DLD1 (cell line): ENCODE results near the gene CDK19.

Experiments used
- in situ Hi-C: cut with HindIII; loops from 2 replicates; pipeline ENCODE4 v1.10.0; 2017; ENCODE audit warnings: low sequenced_read_pairs

Gene CDK19

DNA sequence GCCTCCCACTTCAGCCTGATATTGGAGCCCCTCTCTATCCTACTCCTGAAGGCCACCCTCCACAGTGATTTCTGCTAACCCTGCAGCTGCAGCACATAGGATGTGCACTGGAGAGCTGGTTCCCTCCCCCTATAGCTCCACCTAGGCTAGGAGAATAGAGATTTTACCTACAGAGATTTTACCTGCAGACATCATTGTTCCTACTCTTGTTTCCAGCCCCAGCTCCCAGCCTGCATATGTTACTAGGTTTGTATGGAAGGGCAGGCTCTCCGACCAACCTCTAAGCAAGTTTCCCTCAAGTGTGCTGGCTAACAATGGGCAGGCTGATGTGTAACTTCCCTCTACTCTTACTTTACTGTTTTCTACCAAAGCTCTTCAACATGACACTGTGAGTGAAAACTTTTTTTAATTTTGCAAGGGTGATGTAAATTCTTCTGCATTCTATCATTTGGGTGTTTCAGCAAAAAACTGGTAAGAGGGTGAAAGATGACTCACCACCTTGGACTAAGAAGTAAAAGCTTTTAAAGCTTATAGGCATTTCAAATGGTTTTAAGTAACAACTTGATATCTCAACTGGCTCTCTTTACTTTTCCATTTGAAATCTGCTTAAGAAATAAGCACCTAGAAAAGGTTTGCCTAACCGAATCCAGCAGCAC, 106.8 kb downstream of the CDK19 start:
- in situ Hi-C loops = no loop called here

DNA sequence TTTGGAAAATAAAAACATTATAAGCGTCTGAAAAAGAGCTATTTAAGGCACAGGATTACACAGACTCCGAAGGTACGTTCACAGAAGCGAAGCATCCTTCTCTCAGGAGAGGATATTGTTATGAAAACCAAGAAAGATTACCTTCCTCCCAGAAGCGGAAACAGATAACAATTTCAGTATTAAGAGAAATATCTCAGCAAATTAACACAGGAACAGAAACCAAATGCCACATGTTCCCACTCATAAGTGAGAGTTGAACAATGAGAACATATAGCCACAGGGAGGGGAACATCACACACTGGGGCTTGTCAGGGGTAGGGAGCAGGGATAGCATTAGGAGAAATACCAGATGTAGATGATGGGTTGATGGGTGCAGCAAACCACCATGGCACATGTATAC, 109.7 kb downstream of the CDK19 start:
- in situ Hi-C loops = no loop called here

DNA sequence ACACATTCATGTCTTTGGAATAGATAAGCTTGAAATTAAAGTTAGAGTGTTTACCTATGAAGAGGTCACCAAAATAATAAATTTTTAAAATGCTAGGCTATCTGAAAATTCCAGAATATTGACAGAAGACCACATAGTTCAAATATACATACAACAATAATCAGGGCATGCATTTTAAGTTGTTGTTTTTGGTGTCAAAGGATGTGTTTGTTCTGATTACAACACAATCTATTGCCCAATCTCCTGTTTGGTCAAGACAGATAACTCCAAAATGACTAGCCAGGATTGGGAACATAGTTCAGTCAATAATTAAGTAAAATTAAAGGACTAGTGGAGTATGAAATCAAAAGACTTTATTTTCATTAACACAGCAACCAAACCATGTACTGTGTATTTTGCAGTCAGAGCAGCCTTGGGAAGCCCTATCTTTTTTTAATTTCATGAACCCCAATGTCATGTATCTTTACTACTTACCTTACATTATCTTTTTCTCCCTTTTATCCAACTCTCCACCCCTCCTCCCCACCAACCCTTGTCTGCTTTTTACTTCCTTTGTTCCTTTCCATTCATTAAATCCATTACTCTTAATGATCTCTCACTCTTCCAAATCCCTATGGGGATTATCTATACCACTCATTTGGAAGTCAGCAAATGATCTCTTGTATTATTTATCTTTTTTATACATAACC, 111.2 kb downstream of the CDK19 start:
- in situ Hi-C loops = no loop called here

DNA sequence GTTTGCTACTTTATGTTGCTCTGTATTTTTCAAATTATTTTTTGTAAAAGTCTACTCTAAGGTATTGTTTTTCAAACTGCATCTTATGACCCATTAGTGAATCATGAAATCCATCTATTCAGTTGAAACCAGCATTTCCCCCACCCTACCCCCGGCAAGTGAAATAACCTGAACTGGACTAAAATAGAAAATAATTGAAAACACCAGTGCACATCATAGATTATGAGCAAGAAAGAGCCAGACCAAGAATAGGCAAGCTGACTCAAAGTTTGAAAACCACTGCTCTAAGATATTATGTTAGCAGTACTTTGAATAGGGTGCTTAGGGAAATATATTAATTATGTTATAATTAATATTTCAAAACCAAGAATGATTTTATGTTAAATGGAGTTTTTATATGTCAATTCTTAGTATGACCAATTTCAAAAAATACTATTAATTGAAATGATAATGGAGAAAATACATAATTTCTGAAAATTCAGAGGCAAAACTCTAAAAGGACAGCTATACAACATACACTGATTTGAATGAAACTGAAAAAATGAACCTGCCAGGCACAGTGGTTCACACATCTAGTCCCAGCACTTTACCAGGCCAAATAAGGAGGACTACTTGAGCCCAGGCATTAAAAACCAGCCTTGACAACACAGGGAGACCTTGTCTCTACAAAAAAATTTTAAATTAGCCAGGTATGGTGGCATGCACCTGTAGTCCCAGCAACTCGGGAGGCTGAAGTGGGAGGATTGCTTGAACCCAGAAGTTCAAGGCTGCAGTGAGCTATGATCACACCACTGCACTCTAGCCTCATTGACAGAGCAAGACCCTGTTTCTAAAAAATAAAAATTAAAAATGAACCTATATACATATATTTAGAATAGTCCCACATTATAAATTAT, 112.0 kb downstream of the CDK19 start:
- in situ Hi-C loops = no loop called here

DNA sequence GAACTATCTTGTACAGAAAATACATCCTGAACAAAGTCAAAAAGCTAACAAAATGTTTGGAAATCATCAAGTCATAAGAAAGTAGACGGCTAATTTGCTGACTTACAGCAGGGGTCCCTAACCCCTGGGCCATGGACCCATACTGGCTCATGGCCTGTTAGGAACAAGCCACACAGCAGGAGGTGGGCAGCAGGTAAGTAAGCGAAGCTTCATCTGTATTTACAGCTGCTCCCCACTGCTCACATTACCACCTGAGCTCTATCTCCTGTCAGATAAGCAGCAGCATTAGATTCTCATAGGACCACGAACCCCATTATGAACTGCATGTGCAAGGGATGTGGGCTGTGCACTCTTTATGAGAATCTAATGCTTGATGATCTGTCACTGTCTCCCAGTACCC, 115.5 kb downstream of the CDK19 start:
- in situ Hi-C loops = loop anchor here (25.0 kb wide), 1 partner anchor 263 kb away; the partner anchor contains the start of gene GTF3C6

DNA sequence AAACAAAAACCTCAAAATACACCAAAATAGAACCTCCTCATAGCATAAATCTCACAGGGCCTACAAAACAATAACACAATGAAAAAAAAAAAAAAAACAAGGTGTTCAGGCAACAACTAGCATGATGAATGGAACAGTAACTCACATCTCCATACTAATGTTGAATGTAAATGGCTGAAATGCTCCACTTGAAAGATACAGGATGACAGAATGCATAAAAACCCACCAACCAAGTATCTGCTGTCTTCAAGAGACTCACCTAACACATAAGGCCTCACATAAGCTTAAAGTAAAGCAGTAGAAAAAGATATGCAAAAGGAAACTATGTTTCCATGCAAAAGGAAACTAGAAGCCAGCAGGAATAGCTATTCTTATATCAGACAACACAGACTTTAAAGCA, 121.3 kb downstream of the CDK19 start:
- in situ Hi-C loops = loop anchor here (25.0 kb wide), 1 partner anchor 268 kb away; the partner anchor contains the start of gene GTF3C6

DNA sequence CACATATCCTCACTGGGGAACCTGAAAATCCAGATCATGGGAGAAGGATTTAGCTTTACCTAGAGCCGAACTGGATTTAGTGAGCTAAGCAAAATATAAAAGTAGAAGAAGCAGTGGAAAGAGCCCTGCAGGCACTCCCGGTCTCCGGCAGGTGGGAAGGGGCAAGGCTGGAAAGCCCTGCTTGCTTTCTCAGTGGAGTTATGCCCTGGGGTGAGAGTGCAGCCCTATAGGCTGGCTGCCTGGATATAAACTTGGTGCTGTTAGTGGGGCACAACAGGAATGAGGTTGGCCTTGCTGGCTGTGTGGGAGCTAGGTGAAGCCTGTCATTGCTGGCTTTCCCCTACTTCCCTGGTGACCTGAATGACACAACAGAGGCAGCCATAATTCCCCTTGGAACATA, 122.0 kb downstream of the CDK19 start:
- in situ Hi-C loops = loop anchor here (25.0 kb wide), 1 partner anchor 269 kb away; the partner anchor contains the start of gene GTF3C6

DNA sequence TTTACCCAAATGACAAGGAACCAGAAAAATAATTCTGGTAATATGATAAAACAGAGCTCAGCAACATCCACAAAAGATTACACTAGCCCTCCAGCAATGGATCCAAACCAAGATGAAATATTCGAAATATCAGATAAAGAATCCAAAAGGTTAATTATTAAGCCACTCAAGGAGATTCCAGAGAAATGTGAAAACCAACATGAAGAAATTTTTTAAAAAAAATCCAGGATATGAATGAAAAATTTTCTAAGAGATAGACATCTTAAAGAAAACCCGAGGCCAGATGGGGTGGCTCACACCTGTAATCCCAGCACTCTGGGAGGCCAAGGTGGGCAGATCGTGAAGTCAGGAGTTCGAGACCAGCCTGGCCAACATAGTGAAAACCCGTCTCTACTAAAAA, 124.4 kb downstream of the CDK19 start:
- in situ Hi-C loops = loop anchor here (25.0 kb wide), 1 partner anchor 271 kb away; the partner anchor contains the start of gene GTF3C6

DNA sequence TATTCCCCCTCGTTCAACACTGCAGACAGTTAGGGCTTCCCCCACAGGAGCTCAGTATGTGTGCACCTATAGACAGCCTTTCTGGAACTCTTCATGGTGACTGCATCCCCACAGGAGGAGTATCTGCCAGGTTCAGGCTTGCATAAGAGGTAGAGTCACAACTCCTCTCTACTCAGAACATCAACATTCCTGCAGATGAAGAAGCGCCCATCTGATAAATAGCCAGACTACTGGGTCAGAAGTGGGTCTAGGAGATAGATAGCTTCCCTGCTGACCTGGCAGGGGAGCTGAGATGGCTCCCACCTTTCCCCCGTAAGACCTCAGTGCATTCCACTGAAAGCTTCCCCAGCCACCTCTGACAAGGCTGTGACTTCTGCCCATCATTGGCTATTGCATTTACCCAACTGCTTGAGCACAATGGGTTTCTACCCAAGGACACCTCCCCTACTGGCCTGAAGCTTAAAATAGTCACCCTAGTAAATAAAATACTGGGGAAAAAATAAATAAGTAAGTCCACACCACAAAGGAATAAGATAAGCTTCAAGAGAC, 125.1 kb downstream of the CDK19 start:
- in situ Hi-C loops = loop anchor here (25.0 kb wide), 1 partner anchor 272 kb away; the partner anchor contains the start of gene GTF3C6

DNA sequence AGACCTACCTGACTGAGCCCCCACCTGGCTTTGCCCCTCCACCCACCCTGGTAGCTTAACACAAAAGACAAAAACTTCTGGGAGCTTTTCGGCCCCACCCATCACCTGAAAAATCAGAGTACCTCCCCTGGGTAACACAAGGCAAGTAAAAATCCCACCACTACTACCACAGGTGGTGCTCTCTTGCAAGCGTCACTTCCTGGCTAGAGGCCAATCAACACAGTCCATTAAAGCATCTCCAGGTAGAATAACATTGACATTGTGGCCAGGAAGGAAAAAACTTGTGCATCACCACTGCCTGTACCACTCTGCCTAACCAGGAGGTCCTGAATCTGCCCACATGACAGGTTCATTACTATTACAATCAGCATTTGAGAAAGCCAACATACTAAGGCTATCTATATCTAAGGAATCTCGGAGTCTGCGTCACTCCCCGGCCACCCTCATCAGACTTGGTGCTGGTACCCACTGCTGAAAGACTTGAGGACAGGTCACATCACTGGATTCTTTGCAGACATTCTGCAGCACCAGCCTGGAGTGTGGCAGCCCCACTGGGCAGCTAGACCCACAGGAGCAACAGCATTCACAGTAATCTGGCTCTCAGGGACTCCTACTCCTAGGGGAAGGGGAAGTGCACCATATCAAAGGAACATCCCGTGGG, 125.9 kb downstream of the CDK19 start:
- in situ Hi-C loops = loop anchor here (25.0 kb wide), 1 partner anchor 273 kb away; the partner anchor contains the start of gene GTF3C6

DNA sequence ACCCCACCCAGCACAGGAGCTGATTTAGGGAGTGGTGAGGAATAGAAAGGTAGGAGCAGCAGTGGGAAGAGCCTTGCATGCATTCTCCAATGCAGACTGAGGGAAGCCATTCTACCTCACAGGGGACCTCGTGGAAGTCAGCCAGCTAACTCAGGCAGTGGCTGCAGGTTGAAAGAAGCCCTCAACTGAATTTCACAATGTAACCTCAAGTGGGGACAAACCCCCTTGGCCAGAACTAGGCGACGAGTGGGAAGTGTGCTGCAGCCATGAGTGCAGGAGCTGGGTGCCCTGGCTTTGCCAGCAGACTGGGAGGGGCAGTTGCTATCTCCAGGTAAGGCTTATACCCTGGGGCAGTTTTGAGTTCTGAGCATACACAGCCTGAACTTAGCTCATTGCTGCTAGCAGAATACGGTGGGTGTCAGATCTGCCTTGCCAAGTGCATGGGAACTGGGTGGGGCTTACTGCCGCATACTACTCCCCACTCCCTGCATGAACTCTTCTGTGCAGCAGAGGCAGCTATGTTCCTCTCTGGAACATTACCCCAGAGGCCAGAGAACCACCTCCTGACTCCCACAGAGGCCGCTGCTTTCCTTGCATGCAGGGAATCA, 126.5 kb downstream of the CDK19 start:
- in situ Hi-C loops = loop anchor here (25.0 kb wide), 1 partner anchor 274 kb away; the partner anchor contains the start of gene GTF3C6

DNA sequence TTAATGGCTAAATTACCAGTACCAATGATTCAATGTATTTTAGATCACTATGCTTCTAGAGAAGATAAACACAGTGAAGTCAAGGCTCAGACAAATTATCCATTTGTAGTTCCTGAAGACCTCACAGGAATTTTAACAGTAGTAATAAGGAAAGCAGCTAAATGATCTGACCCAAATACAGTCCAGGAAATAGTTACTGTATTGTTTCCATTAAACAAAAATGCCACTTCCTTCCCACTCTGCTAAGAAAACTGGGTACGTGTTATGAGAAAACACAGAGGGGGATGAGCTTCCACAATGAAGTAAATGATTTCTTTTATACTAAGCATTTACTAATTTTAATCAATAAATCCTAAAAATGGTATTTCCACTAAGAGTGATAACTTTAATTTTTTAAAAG, 127.9 kb downstream of the CDK19 start:
- in situ Hi-C loops = loop anchor here (25.0 kb wide), 1 partner anchor 275 kb away; the partner anchor contains the start of gene GTF3C6

DNA sequence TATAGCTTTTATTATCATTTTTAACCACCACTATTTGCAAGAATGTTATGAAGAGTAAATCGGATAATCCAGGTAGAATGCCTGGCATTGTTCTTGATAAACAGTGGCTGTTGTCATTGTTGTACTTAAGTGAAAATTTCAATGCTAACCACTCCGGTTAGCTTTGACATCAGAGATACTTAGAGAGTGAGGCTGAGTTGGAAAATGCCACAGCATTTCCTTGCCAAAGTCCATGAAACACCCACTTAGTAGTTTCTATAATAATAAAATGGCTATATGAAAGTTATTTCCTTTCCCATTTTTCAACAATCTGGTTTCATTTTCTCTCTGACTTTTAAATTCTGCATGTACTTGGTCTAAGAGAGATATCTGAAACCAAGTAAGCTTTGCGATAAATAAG, 132.0 kb downstream of the CDK19 start:
- in situ Hi-C loops = loop anchor here (25.0 kb wide), 1 partner anchor 279 kb away; the partner anchor contains the start of gene GTF3C6

DNA sequence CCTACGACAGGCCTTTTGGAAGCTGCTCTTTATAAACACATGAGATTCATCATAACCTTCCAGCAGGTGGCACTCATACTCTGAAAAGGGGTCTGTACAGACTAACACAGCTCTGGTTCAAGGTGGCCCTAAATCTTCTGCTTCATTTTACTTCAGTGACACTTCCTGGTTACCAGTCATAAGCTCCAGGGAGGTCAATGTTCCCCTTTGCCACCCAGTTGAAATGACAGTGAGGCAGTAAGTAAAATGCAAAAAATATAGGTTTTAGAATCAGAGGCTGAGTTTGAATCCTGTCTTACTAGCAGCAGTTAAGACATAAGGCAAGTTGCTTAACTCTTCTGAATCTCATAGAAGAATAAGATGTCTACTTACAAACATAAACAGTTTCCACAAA, 132.8 kb downstream of the CDK19 start:
- in situ Hi-C loops = loop anchor here (25.0 kb wide), 1 partner anchor 280 kb away; the partner anchor contains the start of gene GTF3C6

DNA sequence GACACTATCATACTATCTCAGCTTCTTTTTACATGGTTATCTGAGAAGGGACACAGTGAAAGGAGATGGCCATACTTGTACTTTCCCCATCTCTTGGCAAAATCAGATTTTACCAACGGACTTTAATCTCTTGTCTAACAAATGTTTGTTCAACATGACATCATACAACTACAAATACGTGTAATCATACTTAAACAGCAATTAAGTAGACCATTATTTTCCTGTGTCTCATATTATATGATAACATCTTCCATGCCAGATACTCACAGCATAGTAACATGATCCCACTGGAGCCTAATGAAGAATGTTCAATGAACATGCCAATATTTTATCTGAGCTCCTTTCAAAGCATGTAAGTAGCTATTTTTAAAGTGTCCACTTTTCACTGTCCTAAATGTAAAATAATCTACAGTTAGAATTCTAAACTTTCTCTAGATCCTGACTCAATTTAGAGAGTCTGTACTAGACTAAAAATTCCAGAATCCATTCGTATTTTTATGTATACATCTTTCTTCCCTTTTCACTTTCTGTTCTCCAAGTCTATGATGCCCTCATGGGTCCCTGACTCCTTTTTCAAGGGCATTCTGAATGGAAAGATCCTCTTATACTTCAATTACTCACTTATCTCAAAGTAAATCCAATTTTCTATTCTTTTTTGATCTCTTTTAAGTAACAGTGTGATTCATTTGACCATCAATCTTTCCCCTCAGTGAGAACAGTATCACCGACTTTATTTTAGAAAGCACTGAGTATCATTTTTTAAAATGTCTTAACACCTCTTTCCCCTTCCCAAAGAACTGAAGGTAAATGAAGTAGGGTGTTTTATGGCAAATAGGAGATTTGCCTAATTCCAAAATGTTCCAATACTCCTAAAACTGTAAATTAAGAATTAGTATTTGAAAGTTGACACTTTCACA, 133.5 kb downstream of the CDK19 start:
- in situ Hi-C loops = loop anchor here (25.0 kb wide), 1 partner anchor 280 kb away; the partner anchor contains the start of gene GTF3C6

DNA sequence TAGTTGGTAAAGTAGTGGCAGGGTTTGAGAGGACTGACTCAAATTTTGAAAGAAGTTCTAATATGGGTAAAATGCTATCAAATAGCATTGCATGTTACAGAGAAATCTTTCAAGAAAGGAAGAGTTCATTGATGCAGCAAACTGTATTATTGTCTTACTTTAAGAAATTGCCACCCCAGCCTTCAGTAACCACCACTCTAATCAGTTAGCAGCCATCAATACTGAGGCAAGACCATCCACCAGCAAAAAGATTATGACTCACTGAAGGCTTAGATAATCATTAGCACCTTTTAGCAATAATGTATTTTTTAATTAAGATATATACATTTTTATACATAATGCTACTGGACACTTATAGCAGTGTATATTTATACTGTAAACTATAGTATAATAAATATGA, 138.9 kb downstream of the CDK19 start:
- in situ Hi-C loops = loop anchor here (10.0 to 25.0 kb wide), 2 partner anchors 142 to 286 kb away; partner anchors contain the start of gene GTF3C6

DNA sequence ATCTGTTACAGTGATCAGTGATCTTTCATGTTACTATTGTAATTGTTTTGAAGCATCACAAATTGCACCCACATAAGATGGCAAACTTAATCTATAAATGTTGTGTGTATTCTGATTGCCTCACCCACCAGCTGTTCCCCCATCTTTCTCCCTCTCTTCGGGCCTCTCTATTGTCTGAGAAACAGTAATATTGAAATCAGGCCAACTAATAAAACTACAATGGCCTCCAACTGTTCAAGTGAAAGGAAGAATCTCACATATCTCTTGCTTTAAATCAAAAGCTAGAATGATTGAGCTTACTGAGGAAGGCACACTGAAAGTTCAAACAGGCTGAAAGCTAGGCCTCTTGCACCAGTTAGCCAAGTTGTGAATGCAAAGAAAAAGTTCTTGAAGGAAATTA, 141.2 kb downstream of the CDK19 start:
- in situ Hi-C loops = loop anchor here (10.0 kb wide), 1 partner anchor 139 kb away; no protein-coding TSS in a partner anchor

DNA sequence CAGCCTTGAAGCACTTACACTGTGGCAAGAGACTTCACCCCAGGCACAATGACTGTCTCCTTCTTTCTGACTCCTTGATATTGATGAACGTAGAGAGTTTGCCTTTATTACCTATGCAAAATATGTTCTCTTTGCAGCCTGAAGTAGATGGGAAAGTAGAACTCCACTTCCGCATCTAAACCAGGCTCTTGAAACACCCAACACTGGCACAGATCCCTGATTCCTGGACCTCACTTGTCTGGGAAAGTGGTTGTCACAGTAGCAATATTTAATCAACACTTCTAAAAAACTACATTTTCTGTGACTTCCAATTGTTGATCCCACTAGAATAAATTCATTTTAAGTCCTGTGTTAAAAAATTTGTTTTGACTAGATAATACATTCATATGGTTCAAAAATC, 143.1 kb downstream of the CDK19 start:
- in situ Hi-C loops = loop anchor here (10.0 kb wide), 1 partner anchor 137 kb away; no protein-coding TSS in a partner anchor
